Endometrial microvascular endothelial cells (primary cell): Measurements from ENCODE around the gene IFI44L. TPM values are rescaled to one million over a fixed set of nuclear protein-coding genes. Genes with fewer than 3 reads are reported as not detected.

Experiments
- in situ Hi-C: cut with HindIII; loops from 2 replicates; pipeline ENCODE4 v1.10.0; 2017; ENCODE audit warnings: low sequenced_read_pairs, low pct_unique_long_range_greater_than_20kb; ENCODE audit errors: inconsistent ontology term
- total RNA-seq: library from RNA; depleted of rRNA; stranded (reverse); fragments of >200 nt; gene quantifications from one replicate; pipeline ENCODE4 v1.2.3, GENCODE V29; 2015; ENCODE audit errors: inconsistent ontology term

Gene IFI44L
- total RNA-seq, 1 donor from 2014 or later: 15.2 TPM

DNA sequence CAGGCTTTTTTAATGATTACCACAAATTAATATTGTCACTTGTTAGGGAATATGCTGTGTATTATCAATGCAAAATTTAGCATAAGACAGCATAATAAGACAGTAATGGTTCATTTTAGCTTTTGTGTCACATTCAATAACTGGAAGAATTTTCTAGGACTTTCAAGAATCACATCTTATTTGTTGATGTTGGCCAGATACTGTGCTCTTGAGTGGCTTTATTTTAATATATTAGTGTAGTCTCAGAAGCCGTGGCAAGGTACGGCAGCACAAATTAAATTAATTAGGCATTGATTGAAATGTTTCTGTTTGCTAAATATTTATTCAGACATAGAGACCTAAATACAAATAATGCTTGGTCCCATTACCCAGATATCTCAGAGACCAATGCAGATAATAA is 10.4 kb downstream of the IFI44L start:
- in situ Hi-C loops: no loop called here

DNA sequence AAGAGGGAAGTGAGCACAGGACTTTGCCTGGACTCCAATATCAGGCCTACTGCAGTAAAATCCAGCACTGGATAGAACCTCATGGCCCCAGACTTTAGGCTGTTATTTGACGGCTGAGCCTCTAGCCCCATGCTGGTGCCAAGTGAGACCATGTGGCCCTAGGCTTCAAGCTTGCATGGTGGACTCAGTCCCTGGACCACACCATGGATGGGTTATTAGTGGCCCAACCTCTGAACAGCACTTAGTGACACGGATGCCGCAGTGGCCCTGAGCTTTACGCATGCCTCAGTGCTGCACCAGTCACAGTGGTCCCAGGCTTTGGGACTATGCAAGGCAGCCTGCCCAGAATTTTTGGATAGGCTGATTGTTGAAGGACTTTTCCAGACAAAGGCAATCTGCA is 13.0 kb downstream of the IFI44L start:
- in situ Hi-C loops: no loop called here

DNA sequence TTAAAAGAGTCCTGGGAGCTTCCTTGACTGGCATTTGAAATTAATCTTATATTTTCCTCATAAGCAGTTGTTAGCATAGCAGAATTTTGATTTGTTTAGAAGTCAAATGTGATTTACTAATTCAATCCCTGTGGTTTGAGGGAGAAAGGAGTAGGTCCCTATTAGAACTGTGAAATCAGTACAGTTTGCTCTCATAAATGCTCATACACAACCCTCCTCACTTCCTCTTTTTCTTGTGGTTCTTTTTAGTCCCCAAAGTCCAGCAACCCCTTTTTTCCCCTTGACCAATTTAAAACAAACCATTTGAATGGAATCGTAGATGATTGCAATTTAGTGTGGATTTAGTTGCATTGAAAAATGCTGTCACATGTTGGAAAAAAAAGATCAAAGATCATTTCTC is 20.2 kb downstream of the IFI44L start:
- in situ Hi-C loops: no loop called here

DNA sequence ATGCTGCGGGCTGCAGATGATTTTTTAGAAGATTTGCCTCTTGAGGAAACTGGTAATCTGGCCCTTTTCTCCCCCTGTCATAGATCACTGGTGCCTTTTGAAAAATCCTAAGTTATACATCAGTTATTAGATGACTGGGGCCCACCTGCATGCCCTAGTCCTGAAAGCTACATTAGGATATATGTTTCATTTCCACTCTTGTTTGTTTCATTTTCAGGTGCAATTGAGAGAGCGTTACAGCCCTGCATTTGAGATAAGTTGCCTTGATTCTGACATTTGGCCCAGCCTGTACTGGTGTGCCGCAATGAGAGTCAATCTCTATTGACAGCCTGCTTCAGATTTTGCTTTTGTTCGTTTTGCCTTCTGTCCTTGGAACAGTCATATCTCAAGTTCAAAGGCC is 21.3 kb downstream of the IFI44L start:
- in situ Hi-C loops: no loop called here

DNA sequence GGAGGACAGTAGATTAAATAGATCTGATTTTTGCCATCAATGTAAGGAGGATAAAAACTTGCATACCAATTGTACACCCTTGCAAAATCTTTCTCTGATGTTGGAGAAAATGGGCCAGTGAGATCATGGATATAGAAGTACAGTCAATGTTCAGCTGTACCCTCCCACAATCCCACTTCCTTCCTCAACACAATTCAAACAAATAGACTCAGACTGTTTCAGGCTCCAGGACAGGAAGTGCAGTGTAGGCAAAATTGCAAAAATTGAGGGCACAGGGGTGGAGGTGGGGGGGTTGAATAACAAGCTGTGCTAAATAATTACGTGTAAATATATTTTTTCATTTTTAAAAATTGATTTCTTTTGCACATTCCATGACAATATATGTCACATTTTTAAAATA is 25.5 kb downstream of the IFI44L start:
- in situ Hi-C loops: no loop called here

DNA sequence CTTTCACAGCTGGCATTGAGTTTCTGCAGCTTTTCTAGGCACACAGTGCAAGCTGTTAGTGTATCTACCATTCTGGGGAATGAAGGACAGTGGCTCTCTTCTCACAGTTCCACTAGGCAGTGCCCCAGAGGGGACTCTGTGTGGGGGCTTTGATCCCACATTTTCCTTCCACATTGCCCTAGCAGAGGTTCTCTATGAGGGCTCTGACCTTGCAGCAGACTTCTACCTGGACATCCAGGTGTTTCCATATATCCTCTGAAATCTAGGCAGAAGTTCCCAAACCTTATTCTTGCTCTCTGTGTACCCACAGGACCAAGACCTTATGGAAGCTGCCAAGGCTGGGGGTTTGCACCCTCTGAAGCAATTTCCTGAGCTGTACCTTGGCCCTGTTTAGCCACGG is 27.0 kb downstream of the IFI44L start:
- in situ Hi-C loops: no loop called here

DNA sequence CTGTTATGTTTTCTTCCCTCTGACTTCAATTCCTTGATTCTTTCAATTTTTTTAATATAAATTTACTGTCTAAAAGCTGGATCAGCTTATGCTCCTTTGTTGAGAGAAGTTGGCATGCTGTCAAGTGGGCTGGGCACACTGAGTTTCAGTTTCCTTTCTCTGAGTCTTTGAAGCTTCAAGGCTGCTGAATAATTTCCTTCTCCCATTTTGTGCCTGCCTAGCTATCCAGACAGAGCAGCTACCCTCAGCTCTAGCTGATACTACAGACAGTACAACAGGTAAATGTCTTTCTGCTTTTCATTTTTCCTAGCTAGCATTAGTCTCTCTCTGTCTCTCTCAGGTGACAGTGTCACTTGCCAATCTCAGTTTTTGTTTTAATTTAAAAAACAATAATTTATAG is 29.4 kb downstream of the IFI44L start, which contains the start of gene IFI44:
Gene IFI44 (plus strand): TSS at position 204 of the 400 bp plus-strand sequence. CDS start 365 bp downstream, outside the sequence.
- in situ Hi-C loops: no loop called here

DNA sequence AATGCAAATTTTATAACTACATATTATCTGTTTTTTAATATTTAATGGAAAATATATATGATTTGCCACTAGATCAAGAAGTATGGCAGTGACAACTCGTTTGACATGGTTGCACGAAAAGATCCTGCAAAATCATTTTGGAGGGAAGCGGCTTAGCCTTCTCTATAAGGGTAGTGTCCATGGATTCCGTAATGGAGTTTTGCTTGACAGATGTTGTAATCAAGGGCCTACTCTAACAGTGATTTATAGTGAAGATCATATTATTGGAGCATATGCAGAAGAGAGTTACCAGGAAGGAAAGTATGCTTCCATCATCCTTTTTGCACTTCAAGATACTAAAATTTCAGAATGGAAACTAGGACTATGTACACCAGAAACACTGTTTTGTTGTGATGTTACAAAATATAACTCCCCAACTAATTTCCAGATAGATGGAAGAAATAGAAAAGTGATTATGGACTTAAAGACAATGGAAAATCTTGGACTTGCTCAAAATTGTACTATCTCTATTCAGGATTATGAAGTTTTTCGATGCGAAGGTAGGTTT is 29.9 kb downstream of the IFI44L start:
- in situ Hi-C loops: no loop called here

DNA sequence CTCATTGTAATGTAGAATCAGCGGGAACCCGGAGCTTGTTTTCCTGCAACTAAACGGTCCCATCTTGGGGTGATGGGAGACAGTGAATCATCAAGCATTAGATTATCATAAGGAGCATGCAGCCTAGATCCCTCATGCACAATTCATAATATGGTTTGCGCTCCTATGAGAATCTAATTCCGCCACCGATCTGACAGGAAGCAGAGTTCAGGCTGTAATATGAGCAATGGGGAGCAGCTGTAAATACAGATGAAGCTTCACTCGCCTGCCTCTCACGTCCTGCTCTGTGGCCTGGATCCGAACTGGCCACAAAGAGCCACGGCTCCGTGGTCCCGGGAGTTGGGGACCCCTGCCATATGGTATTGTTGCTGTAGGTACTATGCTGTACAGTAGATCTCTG is 31.0 kb downstream of the IFI44L start:
- in situ Hi-C loops: no loop called here

DNA sequence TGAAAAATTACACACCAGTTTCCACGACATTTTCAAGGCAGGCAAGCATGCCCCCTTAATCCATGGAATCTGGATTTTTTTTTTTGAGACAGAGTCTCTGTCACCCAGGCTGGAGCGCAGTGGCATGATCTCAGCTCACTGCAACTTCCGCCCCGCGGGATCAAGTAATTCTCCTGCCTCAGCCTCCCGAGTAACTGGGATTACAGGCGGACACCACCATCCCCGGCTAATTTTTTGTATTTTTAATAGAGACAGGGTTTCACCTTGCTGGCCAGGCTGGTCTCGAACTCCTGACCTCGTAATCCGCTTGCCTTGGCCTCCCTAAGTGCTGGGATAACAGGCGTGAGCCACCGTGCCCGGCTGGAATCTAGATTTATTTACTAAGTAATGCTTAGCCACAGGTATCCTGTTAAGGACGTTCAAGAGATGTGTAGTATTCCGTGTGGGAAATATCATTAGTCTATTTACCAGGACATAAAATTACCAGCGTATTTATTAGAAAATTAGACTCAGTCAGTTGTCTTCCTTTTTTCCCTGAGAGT is 31.8 kb downstream of the IFI44L start:
- in situ Hi-C loops: no loop called here

DNA sequence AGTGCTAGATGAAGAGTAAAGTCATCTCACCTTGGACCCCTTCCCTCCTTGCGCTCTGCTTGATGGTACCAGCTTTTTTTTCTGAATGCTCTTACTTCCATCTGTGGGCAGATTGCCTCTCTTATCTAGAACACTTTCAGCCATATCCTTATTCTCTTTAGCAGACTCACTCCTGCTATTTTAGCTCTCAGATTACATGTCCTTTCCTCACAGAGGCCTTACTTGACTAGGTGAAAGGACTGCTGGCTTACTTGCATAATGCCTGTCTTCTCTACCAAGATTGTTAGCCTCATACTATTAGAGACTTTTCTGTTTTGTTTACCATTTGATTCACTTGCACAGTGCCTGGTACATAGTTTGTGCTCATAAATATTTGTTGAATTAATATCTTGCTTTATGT is 38.7 kb downstream of the IFI44L start:
- in situ Hi-C loops: no loop called here

DNA sequence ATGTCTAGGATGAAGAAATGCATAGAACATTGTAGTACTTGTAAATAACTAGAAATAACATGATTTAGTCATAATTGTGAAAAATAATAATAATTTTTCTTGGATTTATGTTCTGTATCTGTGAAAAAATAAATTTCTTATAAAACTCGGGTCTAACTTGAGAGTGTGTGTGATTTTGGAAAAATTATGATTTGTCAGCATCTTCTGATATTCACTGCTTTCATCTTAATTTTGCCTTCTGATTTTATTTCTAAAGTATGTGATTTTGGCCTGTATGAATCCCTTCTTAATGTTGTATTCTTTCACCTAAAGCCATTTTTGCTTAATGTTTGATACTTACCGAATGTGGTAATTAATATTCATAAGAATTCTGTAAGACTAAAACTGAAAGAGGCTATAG is 43.7 kb downstream of the IFI44L start:
- in situ Hi-C loops: no loop called here

DNA sequence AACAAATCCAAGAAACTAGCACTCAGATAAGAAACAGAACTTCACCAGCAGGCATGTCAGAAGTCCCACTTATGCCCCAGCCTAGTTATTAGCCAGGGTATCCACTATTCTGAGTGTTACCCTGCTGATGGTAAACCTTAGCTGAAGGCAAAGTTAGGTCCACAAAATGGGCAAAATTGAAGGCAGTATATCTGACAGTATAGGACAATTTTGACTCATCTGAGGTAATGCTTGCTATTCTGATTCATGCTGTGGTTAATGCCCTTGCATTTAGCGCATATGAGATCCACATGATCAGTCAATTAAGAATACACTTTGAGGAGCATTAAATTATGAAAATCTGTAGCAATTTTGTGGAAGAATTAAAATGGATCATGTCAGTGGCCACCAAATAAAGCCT is 44.5 kb downstream of the IFI44L start:
- in situ Hi-C loops: no loop called here

DNA sequence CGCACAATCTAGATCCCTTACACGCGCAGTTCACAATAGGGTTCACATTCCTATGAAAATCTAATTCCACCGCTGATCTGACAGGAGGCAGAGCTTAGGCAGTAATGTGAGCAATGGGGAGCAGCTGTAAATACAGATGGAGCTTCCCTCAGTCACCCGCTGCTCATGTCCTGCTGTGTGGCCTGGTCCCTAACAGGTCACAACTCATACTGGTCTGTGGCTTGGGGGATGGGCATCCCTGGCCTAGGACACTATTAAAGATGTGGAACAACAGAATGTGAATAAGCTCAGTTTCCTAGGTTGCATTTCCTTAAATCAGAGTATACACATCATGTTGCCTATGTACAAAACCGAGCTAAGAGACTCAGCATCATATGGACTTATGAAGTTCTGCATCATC is 45.6 kb downstream of the IFI44L start:
- in situ Hi-C loops: no loop called here

DNA sequence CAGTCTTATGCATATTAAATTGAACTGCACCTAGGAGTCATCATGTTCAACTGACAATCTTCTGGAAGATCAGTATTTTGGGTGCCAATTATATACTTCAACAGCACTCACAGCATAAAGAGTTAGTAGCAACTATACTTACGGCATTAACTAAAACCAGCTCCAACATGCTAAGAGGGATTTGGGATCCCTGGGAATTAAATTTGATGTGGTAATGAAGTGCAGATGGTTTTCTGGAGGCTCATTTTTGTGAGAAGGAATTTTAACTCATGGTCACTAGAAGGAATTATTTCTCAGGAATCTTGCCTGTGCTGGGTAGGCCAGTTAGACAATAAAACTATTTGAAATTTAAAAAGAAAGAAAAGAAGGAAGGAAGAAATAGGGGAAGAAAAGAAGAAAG is 47.7 kb downstream of the IFI44L start:
- in situ Hi-C loops: no loop called here

DNA sequence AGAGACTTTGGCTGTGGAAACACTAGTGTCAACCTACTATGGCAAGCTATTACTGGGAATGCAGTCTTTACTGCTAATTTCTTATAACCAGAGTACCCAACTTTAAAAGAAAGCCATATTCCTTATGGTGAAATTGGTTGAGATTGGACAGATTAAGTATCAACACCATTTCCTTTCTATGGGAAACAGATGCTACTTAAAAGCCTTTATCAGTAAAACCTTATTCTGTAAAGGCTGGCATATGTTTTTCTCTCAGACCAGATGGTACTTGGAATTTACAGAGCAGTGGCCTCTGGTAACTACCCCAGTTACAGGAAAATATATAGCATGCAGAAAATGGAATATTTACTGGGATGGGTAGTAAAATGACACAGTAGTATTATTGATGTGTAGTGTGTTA is 48.2 kb downstream of the IFI44L start:
- in situ Hi-C loops: no loop called here

DNA sequence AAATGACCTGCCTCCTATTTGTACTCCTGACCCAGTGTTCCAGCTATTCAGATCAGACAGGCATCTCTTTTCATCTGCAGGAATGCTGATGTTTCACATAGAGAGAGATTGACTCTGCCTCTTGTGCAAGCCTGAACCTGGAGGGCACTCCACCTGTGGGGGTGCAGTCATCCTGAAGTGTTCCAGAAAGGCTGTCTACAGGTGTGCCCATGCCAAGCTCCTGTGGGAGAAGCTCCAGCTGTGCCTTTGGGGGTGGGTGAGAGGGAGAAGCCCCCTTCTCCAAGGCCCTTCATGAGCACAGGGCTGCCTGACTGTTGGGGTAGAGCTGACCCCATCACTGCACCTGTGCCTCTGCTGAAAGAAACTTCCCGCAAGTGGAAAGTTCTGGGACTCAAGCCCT is 52.2 kb downstream of the IFI44L start:
- in situ Hi-C loops: no loop called here

DNA sequence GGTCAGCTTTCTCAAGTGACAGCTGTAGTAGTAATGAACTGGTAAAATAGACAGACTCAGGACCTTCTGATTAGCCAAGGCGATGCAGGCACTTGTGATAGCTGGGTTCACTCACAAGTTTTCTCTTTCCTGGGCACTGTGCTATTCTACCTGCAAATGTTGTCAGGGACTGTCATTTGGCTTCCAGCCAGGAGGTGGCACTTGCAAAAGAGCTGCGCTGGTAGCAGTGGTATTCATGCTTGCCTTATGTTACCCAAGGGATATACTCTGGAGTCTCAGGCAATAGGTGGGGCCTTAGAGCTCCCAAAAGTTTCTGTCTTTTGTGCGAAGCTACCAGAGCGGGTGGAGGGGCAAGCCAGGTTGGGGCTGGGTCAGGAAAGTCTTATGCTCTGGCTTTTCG is 52.9 kb downstream of the IFI44L start:
- in situ Hi-C loops: no loop called here

DNA sequence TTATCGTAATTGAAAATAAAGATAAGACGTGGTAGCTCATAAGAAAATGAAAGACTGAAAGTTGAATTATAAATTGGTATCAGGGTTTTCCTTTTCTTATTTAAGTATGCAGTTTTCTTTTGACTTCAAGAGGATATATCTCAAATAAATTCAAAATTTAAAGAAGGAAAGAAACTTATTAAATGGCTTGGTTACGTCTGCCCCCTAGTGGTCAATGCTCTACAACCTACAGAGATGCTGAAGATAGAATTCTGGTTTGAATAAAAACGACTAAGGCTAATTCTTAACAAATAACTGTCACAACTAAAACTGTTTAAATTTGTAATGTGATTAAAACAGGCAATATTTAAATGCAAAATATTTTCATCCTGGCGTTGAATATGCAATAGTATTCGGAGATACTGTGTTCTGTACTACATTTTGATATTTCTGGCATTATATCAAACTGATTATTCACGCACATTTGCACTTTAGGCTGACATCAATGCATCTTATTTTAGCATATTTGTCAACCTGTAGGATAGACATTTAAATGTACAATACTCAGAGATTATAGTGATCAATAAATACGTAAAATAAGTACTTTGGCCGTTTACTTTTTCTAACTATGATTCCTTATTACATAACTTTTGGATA is 56.2 kb downstream of the IFI44L start:
- in situ Hi-C loops: no loop called here

DNA sequence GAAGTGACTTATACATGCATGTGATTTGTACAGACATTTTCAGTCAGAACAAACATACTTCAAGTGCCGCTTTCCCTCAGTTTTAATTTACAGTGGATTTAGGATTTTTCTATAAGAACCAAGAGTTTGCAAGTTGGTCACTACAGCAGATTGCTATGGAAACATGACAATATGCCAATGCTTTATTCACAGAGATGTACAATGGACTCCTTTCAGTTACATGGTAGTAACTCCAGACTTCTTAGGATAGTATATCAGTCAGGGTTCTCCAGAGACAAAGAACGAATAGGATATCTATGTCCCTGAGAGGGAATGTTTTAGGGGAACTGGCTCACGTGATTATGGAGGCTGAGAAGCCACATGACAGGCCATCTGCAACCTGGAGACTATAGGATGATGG is 56.7 kb downstream of the IFI44L start:
- in situ Hi-C loops: no loop called here

DNA sequence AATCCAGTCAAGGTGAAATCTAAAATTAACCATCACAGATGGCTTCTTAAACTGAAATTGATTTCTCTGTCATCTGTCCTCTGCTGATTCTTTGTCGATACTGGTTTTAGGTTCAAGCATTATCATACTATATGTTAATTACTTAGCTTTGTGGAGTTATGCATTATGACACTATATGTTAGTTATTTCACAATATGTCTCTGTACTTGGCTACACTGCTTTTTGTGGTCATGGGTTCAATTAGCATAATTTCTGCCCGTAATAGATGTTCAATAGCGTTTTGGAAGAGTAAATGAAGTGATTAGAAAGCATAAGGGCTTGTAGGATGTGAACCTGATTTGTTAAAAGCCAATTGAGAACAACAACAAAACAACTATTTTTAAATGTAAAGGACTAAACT is 57.5 kb downstream of the IFI44L start:
- in situ Hi-C loops: no loop called here
